ENCODE data around the gene PRR18. TPM values are rescaled to one million over a fixed set of nuclear protein-coding genes. Genes with fewer than 3 reads are reported as not detected.

Gene PRR18
- total and polyA plus RNA-seq, 9 of the 15 experiments (the other 6 are each of a cell fraction or from before 2014, with no cell fraction given) = not detected

DNA sequence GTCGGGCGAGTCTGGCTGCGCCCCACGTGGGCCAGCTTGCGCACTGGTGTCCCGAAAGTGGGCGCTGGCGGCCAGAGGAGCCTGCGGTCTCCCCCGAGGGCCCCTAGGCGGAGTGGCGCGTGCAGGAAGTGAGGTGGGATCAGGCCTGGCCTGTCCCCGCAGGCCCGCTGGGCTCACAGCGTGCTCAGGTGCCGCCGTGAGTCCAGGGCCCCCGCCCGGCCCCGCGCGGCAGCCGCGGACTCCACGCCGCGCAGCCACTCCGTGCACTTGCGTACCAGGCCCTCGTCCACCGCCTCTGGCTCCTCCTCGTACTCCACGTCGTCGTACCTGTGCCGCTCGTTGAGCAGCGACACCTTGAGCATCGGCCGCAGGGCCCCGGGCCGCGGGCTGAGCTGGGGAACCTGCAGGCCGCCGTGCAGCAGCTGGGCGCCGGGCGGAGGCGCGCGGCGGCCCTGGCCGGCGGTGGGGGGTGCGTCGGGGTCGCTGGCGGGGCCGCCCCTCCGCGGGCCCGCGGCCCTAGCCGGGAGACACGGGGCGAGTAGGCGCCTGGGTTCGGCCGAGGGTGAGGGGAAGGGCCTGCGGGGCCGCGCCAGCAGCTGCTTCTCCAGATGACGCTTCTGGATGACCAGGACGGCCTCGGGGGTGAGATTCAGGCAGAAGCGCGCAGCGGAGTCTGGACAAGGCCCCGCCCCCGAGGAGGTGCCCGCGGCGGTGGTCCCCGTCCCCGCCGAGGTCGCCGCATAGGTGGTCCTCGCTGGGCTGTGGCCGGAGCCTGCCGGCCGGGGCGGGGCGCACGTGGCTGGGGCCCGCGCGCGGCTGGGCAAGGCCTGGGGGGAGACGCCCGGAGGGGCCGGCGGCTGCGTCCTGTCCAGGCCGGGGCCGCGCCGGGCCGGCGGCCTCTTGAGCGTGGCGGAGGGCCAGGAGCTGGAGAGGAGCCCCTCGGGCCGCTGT, 835 bp downstream of the PRR18 start (continued):
- TF ChIP-seq, protein P1, sequence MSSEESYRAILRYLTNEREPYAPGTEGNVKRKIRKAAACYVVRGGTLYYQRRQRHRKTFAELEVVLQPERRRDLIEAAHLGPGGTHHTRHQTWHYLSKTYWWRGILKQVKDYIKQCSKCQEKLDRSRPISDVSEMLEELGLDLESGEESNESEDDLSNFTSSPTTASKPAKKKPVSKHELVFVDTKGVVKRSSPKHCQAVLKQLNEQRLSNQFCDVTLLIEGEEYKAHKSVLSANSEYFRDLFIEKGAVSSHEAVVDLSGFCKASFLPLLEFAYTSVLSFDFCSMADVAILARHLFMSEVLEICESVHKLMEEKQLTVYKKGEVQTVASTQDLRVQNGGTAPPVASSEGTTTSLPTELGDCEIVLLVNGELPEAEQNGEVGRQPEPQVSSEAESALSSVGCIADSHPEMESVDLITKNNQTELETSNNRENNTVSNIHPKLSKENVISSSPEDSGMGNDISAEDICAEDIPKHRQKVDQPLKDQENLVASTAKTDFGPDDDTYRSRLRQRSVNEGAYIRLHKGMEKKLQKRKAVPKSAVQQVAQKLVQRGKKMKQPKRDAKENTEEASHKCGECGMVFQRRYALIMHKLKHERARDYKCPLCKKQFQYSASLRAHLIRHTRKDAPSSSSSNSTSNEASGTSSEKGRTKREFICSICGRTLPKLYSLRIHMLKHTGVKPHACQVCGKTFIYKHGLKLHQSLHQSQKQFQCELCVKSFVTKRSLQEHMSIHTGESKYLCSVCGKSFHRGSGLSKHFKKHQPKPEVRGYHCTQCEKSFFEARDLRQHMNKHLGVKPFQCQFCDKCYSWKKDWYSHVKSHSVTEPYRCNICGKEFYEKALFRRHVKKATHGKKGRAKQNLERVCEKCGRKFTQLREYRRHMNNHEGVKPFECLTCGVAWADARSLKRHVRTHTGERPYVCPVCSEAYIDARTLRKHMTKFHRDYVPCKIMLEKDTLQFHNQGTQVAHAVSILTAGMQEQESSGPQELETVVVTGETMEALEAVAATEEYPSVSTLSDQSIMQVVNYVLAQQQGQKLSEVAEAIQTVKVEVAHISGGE (CRISPR knock-in tag; IDR thresholded peaks at IDR 0.05) = no peak
- TF ChIP-seq ZFP30 (CRISPR knock-in tag; IDR thresholded peaks at IDR 0.05; ENCODE audit: borderline replicate concordance) = no peak
- no peak for TF ChIP-seq GTF2A2 (tag; IDR thresholded peaks at IDR 0.05)
- TF ChIP-seq KLF6 (CRISPR knock-in tag; IDR thresholded peaks at IDR 0.05; ENCODE audit: borderline replicate concordance) = no peak

All from K562 (cell line).